Uterus (tissue), 4 donors: ENCODE results near the gene HSPB9. TPM values are rescaled to one million over a fixed set of nuclear protein-coding genes. Genes with fewer than 3 reads are reported as not detected.
A peak's percentile ranks its signal among the peaks of the same experiment; 100 is the strongest.

ENCODE experiments used
- DNase-seq, 2 donors: peaks; one replicate each; pipeline ENCODE4 v3.0.0-alpha.2; 2019 to 2020
- H3K27ac ChIP-seq, 2 donors: fragments of 200-600 bp; sonication (generic); 1 replicate in 1 of 2; 2 replicates in 1 of 2; pipeline ENCODE4 v1.5.1; 2016 to 2018
- H3K27me3 ChIP-seq, 2 donors: fragments of 200-600 bp; sonication (generic); one replicate each; pipeline ENCODE4 v1.5.1; 2018 to 2019; ENCODE audit warnings: control low read depth in 1 of 2
- H3K36me3 ChIP-seq, 2 donors: fragments of 200-600 bp; sonication (generic); one replicate each; pipeline ENCODE4 v1.5.1; 2019; ENCODE audit warnings: control low read depth in 1 of 2
- H3K4me1 ChIP-seq, 2 donors: fragments of 200-600 bp; sonication (generic); one replicate each; pipeline ENCODE4 v1.5.1; 2018 to 2019; ENCODE audit warnings: control low read depth in 1 of 2
- H3K4me3 ChIP-seq, 2 donors: fragments of 200-600 bp; sonication (generic); 1 replicate in 1 of 2; 2 replicates in 1 of 2; pipeline ENCODE4 v1.5.1; 2018 to 2019; ENCODE audit warnings: mild to moderate bottlenecking in 1 of 2
- H3K9me3 ChIP-seq, 2 donors: fragments of 200-600 bp; sonication (generic); one replicate each; pipeline ENCODE4 v1.5.1; 2019; ENCODE audit warnings: control low read depth in 1 of 2
- CTCF ChIP-seq, 4 experiments: fragments of 200-600 bp in 2 of 4; fragments of 450-650 bp in 2 of 4; sonication (generic) in 2 of 4; IDR thresholded peaks; one replicate each; pipeline ENCODE4 v1.5.1; 2016 to 2019; ENCODE audit warnings: antibody characterized with exemption in 4 of 4, mild to moderate bottlenecking in 2 of 4, moderate library complexity in 1 of 4
- POLR2A ChIP-seq, 2 donors: fragments of 450-650 bp; IDR thresholded peaks; one replicate each; pipeline ENCODE4 v1.6.1; 2016; ENCODE audit warnings: antibody characterized with exemption in 2 of 2, mild to moderate bottlenecking in 1 of 2, moderate library complexity in 1 of 2
- intact Hi-C: fragments of 100-400 bp; cut with DNase I; formaldehyde crosslinking; loops from one replicate; pipeline ENCODE4 v1.15.1; 2023; ENCODE audit warnings: low total_unique reads
- total RNA-seq, 4 donors: library from RNA; depleted of rRNA in 3 of 4; stranded (reverse); fragments of >200 nt in 3 of 4; gene quantifications; one replicate each; pipeline versions ENCODE4 v1.1.0 to v1.2.4, GENCODE V29; 2014 to 2023
- donor health status: DM: yes; HTN: yes; CAD: no.

HSPB9 gene
- total RNA-seq, 4 donors from 2014 or later, result 0.28 TPM; not detected in 3

GRCh38 chr17:42111265-42111636, 11.4 kb upstream of the HSPB9 start:
- Histone ChIP-seq H3K4me1 (peaks cover 7 to 14% of the 10 kb centered on the region in 2 donors), H3K9me3 (no peaks in the 10 kb centered on the region), H3K36me3 (no peaks in the 10 kb centered on the region), H3K4me3 (no peak overlapping the region), H3K27me3 (no peaks in the 10 kb centered on the region), H3K27ac (peak overlapping the region; percentile 93 to 94)
- TF ChIP-seq POLR2A (IDR thresholded peaks at IDR 0.05) (no peak), CTCF (IDR thresholded peaks at IDR 0.05) (no peak)
- no peak for DNase-seq
- intact Hi-C loops, result loop anchor here (10.0 kb wide), 1 partner anchor 146 kb away; the partner anchor contains the start of gene CNP

- Histone ChIP-seq H3K27ac (peak overlapping the region; percentile 93 to 94), H3K9me3 (no peaks in the 10 kb centered on the region), H3K4me1 (peaks cover 7 to 14% of the 10 kb centered on the region in 2 donors), H3K4me3 (peak overlapping the region; percentile 42 to 50), H3K27me3 (no peaks in the 10 kb centered on the region), H3K36me3 (no peaks in the 10 kb centered on the region)
- DNase-seq, result peak in 1 of 2 donors; percentile 42
- TF ChIP-seq CTCF (IDR thresholded peaks at IDR 0.05), result no peak
- TF ChIP-seq POLR2A (IDR thresholded peaks at IDR 0.05), result no peak
- intact Hi-C loops, result loop anchor here (10.0 kb wide), 1 partner anchor 147 kb away; the partner anchor contains the start of gene CNP
Observed at GRCh38 chr17:42111871-42112551, 10.6 kb upstream of the HSPB9 start.

- Histone ChIP-seq H3K4me1 (peaks cover 7 to 14% of the 10 kb centered on the region in 2 donors), H3K27ac (peak within 1 kb of the TSS; percentile 93 to 94), H3K36me3 (no peaks in the 10 kb centered on the region), H3K27me3 (no peaks in the 10 kb centered on the region), H3K4me3 (peak within 1 kb of the TSS; percentile 42 to 50), H3K9me3 (no peaks in the 10 kb centered on the region)
- peak; percentile 30 to 70 for TF ChIP-seq POLR2A (IDR thresholded peaks at IDR 0.05)
- TF ChIP-seq CTCF (IDR thresholded peaks at IDR 0.05), result peak in 1 of 4 experiments; percentile 28
- peak; percentile 77 to 82 for DNase-seq
- intact Hi-C loops, result loop anchor here (10.0 kb wide), 1 partner anchor 148 kb away; the partner anchor contains the start of gene CNP
Observed at GRCh38 chr17:42112552-42113176, 9.9 kb upstream of the HSPB9 start, which contains the start of gene DHX58. Gene DHX58, minus strand, starts transcription at chr17:42112714. Its CDS starts 822 bp downstream, at chr17:42111892.

DNA sequence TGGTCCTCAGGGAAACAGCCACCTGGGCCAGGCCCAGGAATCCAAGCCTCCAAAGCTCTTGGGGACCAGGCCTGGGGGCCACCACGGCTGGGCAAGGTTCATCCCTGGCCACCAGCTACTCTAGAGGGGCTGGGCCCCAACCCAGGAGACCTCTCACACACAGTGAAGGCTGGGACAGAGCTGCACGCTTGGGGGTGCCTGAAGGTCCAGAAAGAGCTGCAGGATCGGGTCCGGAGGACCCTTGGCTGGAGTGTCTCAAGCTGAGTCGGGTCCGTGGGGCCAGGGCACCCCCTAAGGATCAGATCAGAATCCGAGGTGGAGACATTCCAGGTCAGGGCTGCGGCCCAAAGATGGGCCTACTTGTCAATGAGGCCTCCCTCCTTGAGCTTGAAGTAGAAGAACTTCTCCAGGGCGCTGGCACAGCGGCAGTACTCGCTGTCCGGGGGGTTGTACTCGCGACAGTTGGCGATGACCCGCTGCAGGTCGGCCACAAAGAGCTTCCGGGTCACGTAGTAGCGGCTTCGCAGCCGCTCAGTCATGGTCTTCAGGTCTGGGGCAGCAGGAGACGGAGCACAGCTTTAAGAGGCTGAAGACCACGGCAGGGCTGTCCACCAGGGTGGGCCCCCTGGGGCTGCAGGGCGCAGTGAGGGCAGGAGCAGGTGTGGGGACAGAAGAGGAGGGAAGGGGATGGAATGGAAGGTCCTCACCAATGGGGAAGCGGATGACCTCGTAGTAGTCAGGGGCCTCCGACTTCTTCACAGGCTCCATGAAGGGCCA, 9.1 kb upstream of the HSPB9 start:
- Histone ChIP-seq H3K27me3 (no peaks in the 10 kb centered on the region), H3K36me3 (no peaks in the 10 kb centered on the region), H3K4me3 (no peak overlapping the region), H3K9me3 (no peaks in the 10 kb centered on the region), H3K4me1 (peaks cover 7 to 14% of the 10 kb centered on the region in 2 donors), H3K27ac (peak overlapping the region; percentile 93 to 94)
- DNase-seq, result no peak
- no peak for TF ChIP-seq CTCF (IDR thresholded peaks at IDR 0.05)
- no peak for TF ChIP-seq POLR2A (IDR thresholded peaks at IDR 0.05)
- intact Hi-C loops, result loop anchor here (10.0 kb wide), 1 partner anchor 149 kb away; the partner anchor contains the start of gene CNP
